ENCODE data around the gene RUNX1.

The RUNX1 gene

DNA sequence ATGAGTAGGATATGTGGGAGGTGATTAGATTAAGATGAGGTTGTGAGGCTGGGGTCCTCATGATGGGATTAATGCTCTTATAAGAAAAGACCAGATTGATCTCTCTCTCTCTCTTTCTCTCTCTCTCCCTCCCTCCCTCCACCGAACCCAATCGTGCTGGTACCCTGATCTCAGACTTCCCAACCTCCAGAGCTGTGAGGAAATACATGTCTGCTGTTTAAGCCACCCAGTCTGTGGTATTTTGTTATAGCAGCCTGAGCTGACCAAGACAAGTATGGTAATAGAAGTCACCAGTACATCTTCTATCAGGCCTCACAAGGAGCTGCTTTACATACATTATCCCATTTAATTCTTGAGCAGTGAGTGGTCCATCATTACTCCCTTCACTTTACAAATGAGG, 149.8 kb downstream of the RUNX1 start:
- no peak for DNase-seq (ENCODE audit: low spot score)
- in situ Hi-C loops (cut with MboI; ENCODE audit: low pct_unique_long_range_greater_than_20kb, low sequenced_read_pairs, unreplicated experiment) = loop anchor here (10.0 to 25.0 kb wide), 4 partner anchors 145 to 505 kb away; partner anchors contain the start of gene RUNX1
- TF ChIP-seq, protein P1, sequence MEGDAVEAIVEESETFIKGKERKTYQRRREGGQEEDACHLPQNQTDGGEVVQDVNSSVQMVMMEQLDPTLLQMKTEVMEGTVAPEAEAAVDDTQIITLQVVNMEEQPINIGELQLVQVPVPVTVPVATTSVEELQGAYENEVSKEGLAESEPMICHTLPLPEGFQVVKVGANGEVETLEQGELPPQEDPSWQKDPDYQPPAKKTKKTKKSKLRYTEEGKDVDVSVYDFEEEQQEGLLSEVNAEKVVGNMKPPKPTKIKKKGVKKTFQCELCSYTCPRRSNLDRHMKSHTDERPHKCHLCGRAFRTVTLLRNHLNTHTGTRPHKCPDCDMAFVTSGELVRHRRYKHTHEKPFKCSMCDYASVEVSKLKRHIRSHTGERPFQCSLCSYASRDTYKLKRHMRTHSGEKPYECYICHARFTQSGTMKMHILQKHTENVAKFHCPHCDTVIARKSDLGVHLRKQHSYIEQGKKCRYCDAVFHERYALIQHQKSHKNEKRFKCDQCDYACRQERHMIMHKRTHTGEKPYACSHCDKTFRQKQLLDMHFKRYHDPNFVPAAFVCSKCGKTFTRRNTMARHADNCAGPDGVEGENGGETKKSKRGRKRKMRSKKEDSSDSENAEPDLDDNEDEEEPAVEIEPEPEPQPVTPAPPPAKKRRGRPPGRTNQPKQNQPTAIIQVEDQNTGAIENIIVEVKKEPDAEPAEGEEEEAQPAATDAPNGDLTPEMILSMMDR (IDR thresholded peaks at IDR 0.05; ENCODE audit: extremely low read depth, insufficient read depth, missing control alignments) = no peak

DNA sequence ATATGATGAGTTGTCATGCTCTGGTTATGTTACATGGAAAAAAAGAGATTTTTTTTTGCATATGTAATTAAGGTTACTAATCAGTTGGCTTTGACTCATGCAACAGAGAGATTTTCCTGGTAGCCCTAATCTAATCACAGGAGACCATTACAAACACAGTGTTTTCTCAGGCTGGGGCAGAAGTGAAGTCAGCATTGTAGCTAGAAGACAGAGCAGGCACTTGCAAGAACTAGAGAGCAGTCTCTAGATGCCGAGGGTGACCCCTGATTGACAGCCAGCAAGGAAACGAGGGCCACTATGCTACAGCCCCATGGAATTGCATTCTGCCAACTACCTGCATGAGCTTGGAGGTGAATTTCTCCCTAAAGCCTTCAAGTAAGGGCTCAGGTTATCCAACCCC, 151.3 kb downstream of the RUNX1 start:
- no peak for DNase-seq (ENCODE audit: low spot score)
- TF ChIP-seq, protein P1 (IDR thresholded peaks at IDR 0.05; ENCODE audit: extremely low read depth, insufficient read depth, missing control alignments) = no peak
- in situ Hi-C loops (cut with MboI; ENCODE audit: low pct_unique_long_range_greater_than_20kb, low sequenced_read_pairs, unreplicated experiment) = loop anchor here (10.0 to 25.0 kb wide), 4 partner anchors 147 to 507 kb away; partner anchors contain the start of gene RUNX1

DNA sequence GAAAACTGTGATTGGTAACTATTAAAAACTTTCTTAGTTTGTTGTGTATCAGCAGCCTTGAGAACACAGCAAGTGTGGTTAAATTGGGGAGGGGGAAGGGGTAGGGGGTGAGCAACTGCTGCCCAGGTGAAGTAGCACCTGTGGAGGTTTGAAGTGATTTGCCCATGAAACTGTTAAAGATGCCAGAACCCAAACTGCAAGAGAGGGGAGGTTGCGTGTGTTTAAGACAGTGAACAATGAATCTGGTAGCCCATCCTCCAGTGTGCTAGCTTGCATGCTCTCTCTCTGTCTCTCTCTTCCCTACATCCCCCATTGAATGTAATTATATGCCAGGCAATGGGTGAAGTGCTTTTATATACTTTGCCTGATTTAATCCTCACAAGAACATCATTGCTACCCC, 154.7 kb downstream of the RUNX1 start:
- DNase-seq (ENCODE audit: low spot score) = no peak
- in situ Hi-C loops (cut with MboI; ENCODE audit: low pct_unique_long_range_greater_than_20kb, low sequenced_read_pairs, unreplicated experiment) = loop anchor here (10.0 to 25.0 kb wide), 4 partner anchors 150 to 510 kb away; partner anchors contain the start of gene RUNX1
- TF ChIP-seq, protein P1 (IDR thresholded peaks at IDR 0.05; ENCODE audit: extremely low read depth, insufficient read depth, missing control alignments) = no peak

DNA sequence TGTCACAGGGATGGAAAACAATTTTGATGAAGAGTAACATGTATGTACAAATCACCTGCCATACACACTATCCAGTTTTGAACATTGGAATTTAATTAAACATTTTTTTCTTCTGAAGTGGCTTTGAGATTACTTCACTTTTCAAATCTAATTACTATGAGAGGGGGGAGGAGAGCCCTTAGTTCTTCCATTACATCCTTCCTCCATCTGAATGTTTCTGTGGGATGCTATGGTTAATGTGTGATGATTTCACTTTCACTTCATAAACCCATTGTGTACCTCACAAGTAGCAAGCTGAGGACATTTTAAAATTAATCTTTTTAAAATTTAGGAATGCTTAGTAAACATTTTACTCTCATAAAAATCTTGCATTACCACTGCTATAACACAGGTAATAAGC, 156.9 kb downstream of the RUNX1 start:
- in situ Hi-C loops (cut with MboI; ENCODE audit: low pct_unique_long_range_greater_than_20kb, low sequenced_read_pairs, unreplicated experiment) = loop anchor here (10.0 to 25.0 kb wide), 4 partner anchors 153 to 513 kb away; partner anchors contain the start of gene RUNX1
- DNase-seq (ENCODE audit: low spot score) = no peak
- TF ChIP-seq, protein P1 (IDR thresholded peaks at IDR 0.05; ENCODE audit: extremely low read depth, insufficient read depth, missing control alignments) = no peak

DNA sequence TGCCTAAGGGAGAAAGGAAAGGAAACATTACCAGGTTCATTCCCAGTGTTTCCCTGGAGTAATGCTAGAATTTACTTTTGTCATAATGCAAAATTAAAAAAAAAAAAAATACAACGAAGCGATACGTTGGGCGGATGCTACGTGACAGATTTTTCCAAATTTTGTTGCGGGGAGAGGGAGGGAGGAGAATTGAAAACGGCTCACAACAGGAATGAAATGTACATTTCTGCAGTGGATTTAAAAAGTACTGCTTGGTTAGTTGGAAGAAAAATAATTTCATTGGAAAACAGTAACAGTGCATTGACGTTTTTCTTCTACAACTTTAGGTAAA, 157.5 kb downstream of the RUNX1 start:
- in situ Hi-C loops (cut with MboI; ENCODE audit: low pct_unique_long_range_greater_than_20kb, low sequenced_read_pairs, unreplicated experiment) = loop anchor here (10.0 to 25.0 kb wide), 4 partner anchors 153 to 513 kb away; partner anchors contain the start of gene RUNX1
- DNase-seq (ENCODE audit: low spot score) = no peak
- TF ChIP-seq, protein P1 (IDR thresholded peaks at IDR 0.05; ENCODE audit: extremely low read depth, insufficient read depth, missing control alignments) = no peak

DNA sequence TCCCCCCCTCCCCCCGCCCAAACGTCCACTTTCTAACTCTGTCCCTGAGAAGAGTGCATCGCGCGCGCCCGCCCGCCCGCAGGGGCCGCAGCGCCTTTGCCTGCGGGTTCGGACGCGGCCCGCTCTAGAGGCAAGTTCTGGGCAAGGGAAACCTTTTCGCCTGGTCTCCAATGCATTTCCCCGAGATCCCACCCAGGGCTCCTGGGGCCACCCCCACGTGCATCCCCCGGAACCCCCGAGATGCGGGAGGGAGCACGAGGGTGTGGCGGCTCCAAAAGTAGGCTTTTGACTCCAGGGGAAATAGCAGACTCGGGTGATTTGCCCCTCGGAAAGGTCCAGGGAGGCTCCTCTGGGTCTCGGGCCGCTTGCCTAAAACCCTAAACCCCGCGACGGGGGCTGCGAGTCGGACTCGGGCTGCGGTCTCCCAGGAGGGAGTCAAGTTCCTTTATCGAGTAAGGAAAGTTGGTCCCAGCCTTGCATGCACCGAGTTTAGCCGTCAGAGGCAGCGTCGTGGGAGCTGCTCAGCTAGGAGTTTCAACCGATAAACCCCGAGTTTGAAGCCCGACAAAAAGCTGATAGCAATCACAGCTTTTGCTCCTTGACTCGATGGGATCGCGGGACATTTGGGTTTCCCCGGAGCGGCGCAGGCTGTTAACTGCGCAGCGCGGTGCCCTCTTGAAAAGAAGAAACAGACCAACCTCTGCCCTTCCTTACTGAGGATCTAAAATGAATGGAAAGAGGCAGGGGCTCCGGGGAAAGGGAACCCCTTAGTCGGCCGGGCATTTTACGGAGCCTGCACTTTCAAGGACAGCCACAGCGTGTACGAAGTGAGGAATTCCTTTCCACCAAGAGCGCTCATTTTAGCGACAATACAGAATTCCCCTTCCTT, 158.1 kb downstream of the RUNX1 start:
- TF ChIP-seq, protein P1 (IDR thresholded peaks at IDR 0.05; ENCODE audit: extremely low read depth, insufficient read depth, missing control alignments) = no peak
- no peak for DNase-seq (ENCODE audit: low spot score)
- in situ Hi-C loops (cut with MboI; ENCODE audit: low pct_unique_long_range_greater_than_20kb, low sequenced_read_pairs, unreplicated experiment) = loop anchor here (10.0 to 25.0 kb wide), 4 partner anchors 154 to 514 kb away; partner anchors contain the start of gene RUNX1
